GM12892 (cell line): ENCODE data around the gene CCDC18.

Source experiments
- POLR2A ChIP-seq: IDR thresholded peaks from 2 replicates; pipeline ENCODE4 v1.6.1; 2011; ENCODE audit warnings: low read depth, low read length, control low read depth
- POLR2AphosphoS5 ChIP-seq: IDR thresholded peaks from 2 replicates; pipeline ENCODE4 v1.6.1; 2011; ENCODE audit warnings: low read depth, low read length, control low read depth
- TAF1 ChIP-seq: IDR thresholded peaks from 2 replicates; pipeline ENCODE4 v1.6.1; 2011; ENCODE audit warnings: low read depth, mild to moderate bottlenecking, control low read depth, low read length, borderline replicate concordance

- TF ChIP-seq POLR2A (no peak), TAF1 (no peak), POLR2AphosphoS5 (no peak)
Measured at GRCh38 chr1:93200714-93201113, 20.2 kb downstream of the CCDC18 start.
